Measurements from ENCODE around the gene DUOX1.

DNA sequence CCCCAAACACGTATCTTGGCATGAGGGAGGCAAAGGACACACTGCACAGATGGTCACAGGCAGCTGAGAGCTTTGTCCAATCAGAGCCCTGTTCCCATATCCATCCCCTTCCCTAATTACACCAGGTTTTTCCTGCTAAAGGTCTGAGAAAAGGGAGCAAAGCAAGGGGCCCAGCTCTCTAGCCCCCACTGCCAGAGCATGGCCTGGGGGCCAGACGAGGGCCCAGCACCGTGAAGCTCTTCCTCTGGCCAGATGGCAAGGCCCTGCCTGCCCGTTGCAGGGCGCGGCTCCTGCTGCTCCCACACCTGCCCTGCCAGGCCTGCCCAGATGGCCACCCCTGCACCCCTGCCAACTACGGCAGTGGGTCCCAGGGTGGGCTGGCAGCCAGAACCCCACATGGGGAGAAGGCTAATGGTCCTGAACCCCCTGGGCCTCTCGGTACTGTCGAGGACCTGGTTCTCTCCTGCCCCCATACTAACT lies 54.8 kb downstream of the DUOX1 start:
- TF ChIP-seq POLR2AphosphoS5 (IDR thresholded peaks at IDR 0.05) (peak in 1 of 3 donors; percentile 28), EP300 (IDR thresholded peaks at IDR 0.05; ENCODE audit: low read depth) (no peak)
- TF ChIP-seq, protein P1, sequence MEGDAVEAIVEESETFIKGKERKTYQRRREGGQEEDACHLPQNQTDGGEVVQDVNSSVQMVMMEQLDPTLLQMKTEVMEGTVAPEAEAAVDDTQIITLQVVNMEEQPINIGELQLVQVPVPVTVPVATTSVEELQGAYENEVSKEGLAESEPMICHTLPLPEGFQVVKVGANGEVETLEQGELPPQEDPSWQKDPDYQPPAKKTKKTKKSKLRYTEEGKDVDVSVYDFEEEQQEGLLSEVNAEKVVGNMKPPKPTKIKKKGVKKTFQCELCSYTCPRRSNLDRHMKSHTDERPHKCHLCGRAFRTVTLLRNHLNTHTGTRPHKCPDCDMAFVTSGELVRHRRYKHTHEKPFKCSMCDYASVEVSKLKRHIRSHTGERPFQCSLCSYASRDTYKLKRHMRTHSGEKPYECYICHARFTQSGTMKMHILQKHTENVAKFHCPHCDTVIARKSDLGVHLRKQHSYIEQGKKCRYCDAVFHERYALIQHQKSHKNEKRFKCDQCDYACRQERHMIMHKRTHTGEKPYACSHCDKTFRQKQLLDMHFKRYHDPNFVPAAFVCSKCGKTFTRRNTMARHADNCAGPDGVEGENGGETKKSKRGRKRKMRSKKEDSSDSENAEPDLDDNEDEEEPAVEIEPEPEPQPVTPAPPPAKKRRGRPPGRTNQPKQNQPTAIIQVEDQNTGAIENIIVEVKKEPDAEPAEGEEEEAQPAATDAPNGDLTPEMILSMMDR (IDR thresholded peaks at IDR 0.05) = no peak
